CD4-positive, alpha-beta T cell treated with Interleukin-2 at 100 ng/mL for 4 hours (primary cell): ENCODE measurements around the gene WNT7A.

ENCODE experiments used
- DNase-seq: peaks from one replicate; pipeline ENCODE4 v3.0.0-alpha.2; 2020; ENCODE audit warnings: low spot score

Gene WNT7A

DNA sequence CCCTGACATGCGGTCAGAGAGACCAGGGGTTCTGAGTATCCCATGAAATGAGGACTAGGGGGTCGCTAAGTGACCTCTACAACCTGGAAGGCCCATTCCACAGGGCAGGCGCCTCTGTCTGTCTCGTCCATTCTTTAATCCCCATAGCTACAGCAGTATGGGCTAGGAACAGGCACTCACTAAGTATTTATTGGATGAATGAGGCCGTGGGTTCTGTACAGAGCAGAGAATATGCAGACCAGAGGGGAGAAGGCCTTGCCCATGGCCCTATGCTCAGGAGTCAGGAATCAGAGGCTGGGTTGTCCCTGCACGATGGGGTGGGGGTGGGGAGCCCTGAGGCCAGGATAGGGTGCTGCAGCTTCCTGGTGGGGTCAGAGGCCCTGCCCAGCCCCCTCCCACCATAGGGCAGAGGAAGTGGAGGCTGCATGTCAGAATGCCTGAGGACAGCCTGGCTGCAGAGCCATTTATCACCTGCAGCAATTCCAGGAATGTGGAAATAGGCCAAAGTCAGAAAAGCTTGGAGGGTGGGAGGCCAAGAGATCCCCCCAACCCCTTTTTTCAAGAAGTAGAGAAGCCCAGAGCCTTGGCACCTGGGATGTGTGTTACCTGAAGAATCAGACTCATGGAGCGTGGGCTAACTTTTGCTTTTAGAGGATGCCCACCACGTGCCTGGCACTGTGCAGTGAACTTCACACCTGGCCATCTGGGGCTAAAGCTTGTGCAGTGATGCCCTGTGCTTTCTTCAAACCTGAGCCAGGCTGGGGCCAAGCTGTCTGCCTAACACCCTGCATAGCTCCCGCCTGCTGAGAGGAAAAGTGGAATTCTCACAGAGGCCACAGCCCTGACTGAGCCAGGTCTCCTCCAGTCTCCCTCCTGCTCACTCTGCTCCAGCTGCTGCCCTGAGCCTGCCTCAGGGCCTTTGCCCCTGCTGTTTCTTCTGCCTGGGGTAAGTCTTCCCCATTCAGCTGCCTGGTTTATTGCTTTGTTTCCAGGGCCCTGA, 109.4 kb downstream of the WNT7A start:
- no peak for DNase-seq

GRCh38 chr3:13769422-13769821, 110.4 kb downstream of the WNT7A start:
- DNase-seq, result no peak

DNA sequence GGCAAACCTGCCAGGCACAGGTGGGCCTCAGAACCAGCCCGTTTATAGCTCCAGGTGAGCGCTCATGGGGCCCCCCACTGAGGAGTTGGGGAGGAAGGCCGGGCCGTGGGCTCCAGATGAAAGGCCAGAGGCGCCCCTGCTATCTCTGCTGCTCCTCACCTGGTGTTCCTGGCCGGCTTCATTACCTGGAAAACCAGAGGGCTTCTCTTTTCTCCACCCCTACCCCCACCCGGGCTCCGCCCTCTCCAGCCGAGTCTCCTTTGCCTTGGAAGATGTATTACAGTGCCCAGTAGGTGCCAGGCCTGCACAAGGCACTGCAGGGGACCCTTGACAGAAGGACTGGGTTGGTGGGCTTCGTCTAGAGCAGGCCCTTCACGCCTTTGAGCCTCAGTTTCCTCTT, 111.4 kb downstream of the WNT7A start:
- DNase-seq, result no peak

- DNase-seq, result no peak
These were observed 112.0 kb downstream of the WNT7A start for GRCh38 chr3:13767896-13768295.

DNA sequence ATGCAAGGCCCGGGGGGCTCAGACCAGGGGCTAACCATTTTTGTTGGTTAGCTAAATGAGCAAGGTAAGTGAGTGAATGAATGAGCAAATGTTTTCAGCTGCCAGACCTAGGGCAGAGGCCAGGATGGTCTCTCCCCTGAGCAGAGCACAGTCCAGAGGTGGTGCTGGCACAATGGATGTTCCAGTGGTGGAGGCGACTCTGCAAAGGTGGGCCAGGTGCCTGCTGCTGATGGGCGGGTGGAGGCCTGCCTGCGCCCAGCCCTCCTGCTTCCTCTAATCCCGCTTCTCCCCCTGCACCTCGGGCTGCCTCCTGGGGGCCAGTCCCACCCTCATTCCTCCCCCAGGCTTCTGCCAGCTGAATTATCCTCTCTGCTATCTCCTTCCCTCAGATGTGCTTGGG, 112.8 kb downstream of the WNT7A start:
- DNase-seq, result no peak
